Skeletal muscle satellite cell (primary cell): ENCODE measurements around the gene OXSR1.

ENCODE experiments used
- H3K27me3 ChIP-seq: 2 replicates; pipeline ENCODE4 v1.7.0; 2013; ENCODE audit warnings: low read length; ENCODE audit not compliant: control insufficient read depth, insufficient read depth
- H3K36me3 ChIP-seq: 2 replicates; pipeline ENCODE4 v1.7.0; 2013; ENCODE audit warnings: mild to moderate bottlenecking, control low read depth, low read length; ENCODE audit not compliant: insufficient read depth
- H3K4me1 ChIP-seq: 2 replicates; pipeline ENCODE4 v1.7.0; 2013; ENCODE audit warnings: low read length; ENCODE audit not compliant: control insufficient read depth, insufficient read depth
- H3K4me2 ChIP-seq: 2 replicates; pipeline ENCODE4 v1.7.0; 2013; ENCODE audit warnings: mild to moderate bottlenecking, low read length
- H3K4me3 ChIP-seq: 2 replicates; pipeline ENCODE4 v1.7.0; 2013; ENCODE audit warnings: low read length
- H3K9ac ChIP-seq: 2 replicates; pipeline ENCODE4 v1.7.0; 2013; ENCODE audit warnings: mild to moderate bottlenecking, low read depth, low read length, moderate library complexity
- H3K9me3 ChIP-seq: replicated peaks from 2 replicates; pipeline ENCODE4 v1.7.0; 2013; ENCODE audit warnings: mild to moderate bottlenecking, control low read depth, low read length

OXSR1 gene

GRCh38 chr3:38268087-38268486 is 102.8 kb downstream of the OXSR1 start:
- Histone ChIP-seq H3K36me3 (peaks cover 5% of the 10 kb centered on the region), H3K9ac (no peak overlapping the region), H3K4me2 (no peak overlapping the region), H3K4me3 (no peak overlapping the region), H3K27me3 (no peaks in the 10 kb centered on the region), H3K9me3 (no peaks in the 10 kb centered on the region), H3K4me1 (no peaks in the 10 kb centered on the region)

- Histone ChIP-seq H3K9ac (no peak overlapping the region), H3K4me1 (no peaks in the 10 kb centered on the region), H3K36me3 (peaks cover under 1% of the 10 kb centered on the region), H3K4me3 (no peak overlapping the region), H3K27me3 (no peaks in the 10 kb centered on the region), H3K9me3 (no peaks in the 10 kb centered on the region), H3K4me2 (no peak overlapping the region)
Observed at GRCh38 chr3:38268522-38268921, 103.2 kb downstream of the OXSR1 start.

- no peaks in the 10 kb centered on the region for H3K27me3 ChIP-seq
- no peaks in the 10 kb centered on the region for H3K4me1 ChIP-seq
- peaks cover 11% of the 10 kb centered on the region for H3K36me3 ChIP-seq
- no peak overlapping the region for H3K4me2 ChIP-seq
- H3K4me3 ChIP-seq = no peak overlapping the region
- H3K9ac ChIP-seq = no peak overlapping the region
- no peaks in the 10 kb centered on the region for H3K9me3 ChIP-seq
Observed at GRCh38 chr3:38270606-38271005, 105.3 kb downstream of the OXSR1 start.

GRCh38 chr3:38271553-38271952 is 106.2 kb downstream of the OXSR1 start:
- peaks cover 19% of the 10 kb centered on the region for H3K36me3 ChIP-seq
- H3K9ac ChIP-seq = no peak overlapping the region
- H3K4me1 ChIP-seq = no peaks in the 10 kb centered on the region
- no peaks in the 10 kb centered on the region for H3K27me3 ChIP-seq
- no peaks in the 10 kb centered on the region for H3K9me3 ChIP-seq
- H3K4me2 ChIP-seq = no peak overlapping the region
- H3K4me3 ChIP-seq = no peak overlapping the region

GRCh38 chr3:38274864-38275649 is 109.7 kb downstream of the OXSR1 start:
- no peaks in the 10 kb centered on the region for H3K4me1 ChIP-seq
- H3K27me3 ChIP-seq = no peaks in the 10 kb centered on the region
- H3K4me3 ChIP-seq = no peak overlapping the region
- H3K9me3 ChIP-seq = no peaks in the 10 kb centered on the region
- peaks cover 33% of the 10 kb centered on the region for H3K36me3 ChIP-seq
- H3K9ac ChIP-seq = no peak overlapping the region
- H3K4me2 ChIP-seq = no peak overlapping the region

GRCh38 chr3:38275658-38276057 is 110.3 kb downstream of the OXSR1 start:
- no peak overlapping the region for H3K4me3 ChIP-seq
- no peaks in the 10 kb centered on the region for H3K9me3 ChIP-seq
- H3K4me2 ChIP-seq = no peak overlapping the region
- peaks cover 33% of the 10 kb centered on the region for H3K36me3 ChIP-seq
- H3K27me3 ChIP-seq = no peaks in the 10 kb centered on the region
- no peak overlapping the region for H3K9ac ChIP-seq
- no peaks in the 10 kb centered on the region for H3K4me1 ChIP-seq

GRCh38 chr3:38276081-38276916 is 111.0 kb downstream of the OXSR1 start:
- no peaks in the 10 kb centered on the region for H3K27me3 ChIP-seq
- H3K9ac ChIP-seq = no peak overlapping the region
- no peak overlapping the region for H3K4me3 ChIP-seq
- H3K4me1 ChIP-seq = no peaks in the 10 kb centered on the region
- H3K4me2 ChIP-seq = no peak overlapping the region
- peaks cover 33% of the 10 kb centered on the region for H3K36me3 ChIP-seq
- H3K9me3 ChIP-seq = no peaks in the 10 kb centered on the region

GRCh38 chr3:38276917-38277630 is 111.7 kb downstream of the OXSR1 start:
- H3K36me3 ChIP-seq = peaks cover 33% of the 10 kb centered on the region
- no peak overlapping the region for H3K4me2 ChIP-seq

GRCh38 chr3:38278841-38279240 is 113.5 kb downstream of the OXSR1 start:
- Histone ChIP-seq H3K9me3 (no peaks in the 10 kb centered on the region), H3K36me3 (peaks cover 33% of the 10 kb centered on the region), H3K9ac (no peak overlapping the region), H3K27me3 (no peaks in the 10 kb centered on the region), H3K4me3 (no peak overlapping the region), H3K4me1 (no peaks in the 10 kb centered on the region), H3K4me2 (no peak overlapping the region)

More at GRCh38 chr3:38276917-38277630, 111.7 kb downstream of the OXSR1 start:
- Histone ChIP-seq H3K9ac (no peak overlapping the region), H3K9me3 (no peaks in the 10 kb centered on the region), H3K4me3 (no peak overlapping the region), H3K27me3 (no peaks in the 10 kb centered on the region), H3K4me1 (no peaks in the 10 kb centered on the region)

- H3K4me2 ChIP-seq = no peak within 1 kb of the TSS
- H3K36me3 ChIP-seq = peaks cover 13% of the 10 kb centered on the region
- no peaks in the 10 kb centered on the region for H3K4me1 ChIP-seq
- H3K27me3 ChIP-seq = no peaks in the 10 kb centered on the region
- H3K4me3 ChIP-seq = no peak within 1 kb of the TSS
- no peaks in the 10 kb centered on the region for H3K9me3 ChIP-seq
- H3K9ac ChIP-seq = no peak within 1 kb of the TSS
Observed at GRCh38 chr3:38281895-38282686, 116.8 kb downstream of the OXSR1 start, which contains the start of gene SLC22A14. Gene SLC22A14 (plus strand): TSS chr3:38282294. CDS start chr3:38306027, 23,733 bp downstream.
